ENCODE measurements around the gene PLA2G4A. TPM values are rescaled to one million over a fixed set of nuclear protein-coding genes. Genes with fewer than 3 reads are reported as not detected.

The PLA2G4A gene
- polyA plus RNA-seq, 1 donor from 2014 or later = not detected

- no peak for TF ChIP-seq RAD21 (conservative IDR thresholded peaks at IDR 0.05)
- TF ChIP-seq, protein P1, sequence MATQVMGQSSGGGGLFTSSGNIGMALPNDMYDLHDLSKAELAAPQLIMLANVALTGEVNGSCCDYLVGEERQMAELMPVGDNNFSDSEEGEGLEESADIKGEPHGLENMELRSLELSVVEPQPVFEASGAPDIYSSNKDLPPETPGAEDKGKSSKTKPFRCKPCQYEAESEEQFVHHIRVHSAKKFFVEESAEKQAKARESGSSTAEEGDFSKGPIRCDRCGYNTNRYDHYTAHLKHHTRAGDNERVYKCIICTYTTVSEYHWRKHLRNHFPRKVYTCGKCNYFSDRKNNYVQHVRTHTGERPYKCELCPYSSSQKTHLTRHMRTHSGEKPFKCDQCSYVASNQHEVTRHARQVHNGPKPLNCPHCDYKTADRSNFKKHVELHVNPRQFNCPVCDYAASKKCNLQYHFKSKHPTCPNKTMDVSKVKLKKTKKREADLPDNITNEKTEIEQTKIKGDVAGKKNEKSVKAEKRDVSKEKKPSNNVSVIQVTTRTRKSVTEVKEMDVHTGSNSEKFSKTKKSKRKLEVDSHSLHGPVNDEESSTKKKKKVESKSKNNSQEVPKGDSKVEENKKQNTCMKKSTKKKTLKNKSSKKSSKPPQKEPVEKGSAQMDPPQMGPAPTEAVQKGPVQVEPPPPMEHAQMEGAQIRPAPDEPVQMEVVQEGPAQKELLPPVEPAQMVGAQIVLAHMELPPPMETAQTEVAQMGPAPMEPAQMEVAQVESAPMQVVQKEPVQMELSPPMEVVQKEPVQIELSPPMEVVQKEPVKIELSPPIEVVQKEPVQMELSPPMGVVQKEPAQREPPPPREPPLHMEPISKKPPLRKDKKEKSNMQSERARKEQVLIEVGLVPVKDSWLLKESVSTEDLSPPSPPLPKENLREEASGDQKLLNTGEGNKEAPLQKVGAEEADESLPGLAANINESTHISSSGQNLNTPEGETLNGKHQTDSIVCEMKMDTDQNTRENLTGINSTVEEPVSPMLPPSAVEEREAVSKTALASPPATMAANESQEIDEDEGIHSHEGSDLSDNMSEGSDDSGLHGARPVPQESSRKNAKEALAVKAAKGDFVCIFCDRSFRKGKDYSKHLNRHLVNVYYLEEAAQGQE (IDR thresholded peaks at IDR 0.05; ENCODE audit: borderline replicate concordance) = no peak
- TF ChIP-seq POLR2AphosphoS5 (IDR thresholded peaks at IDR 0.05) = no peak
- TF ChIP-seq, protein P2, sequence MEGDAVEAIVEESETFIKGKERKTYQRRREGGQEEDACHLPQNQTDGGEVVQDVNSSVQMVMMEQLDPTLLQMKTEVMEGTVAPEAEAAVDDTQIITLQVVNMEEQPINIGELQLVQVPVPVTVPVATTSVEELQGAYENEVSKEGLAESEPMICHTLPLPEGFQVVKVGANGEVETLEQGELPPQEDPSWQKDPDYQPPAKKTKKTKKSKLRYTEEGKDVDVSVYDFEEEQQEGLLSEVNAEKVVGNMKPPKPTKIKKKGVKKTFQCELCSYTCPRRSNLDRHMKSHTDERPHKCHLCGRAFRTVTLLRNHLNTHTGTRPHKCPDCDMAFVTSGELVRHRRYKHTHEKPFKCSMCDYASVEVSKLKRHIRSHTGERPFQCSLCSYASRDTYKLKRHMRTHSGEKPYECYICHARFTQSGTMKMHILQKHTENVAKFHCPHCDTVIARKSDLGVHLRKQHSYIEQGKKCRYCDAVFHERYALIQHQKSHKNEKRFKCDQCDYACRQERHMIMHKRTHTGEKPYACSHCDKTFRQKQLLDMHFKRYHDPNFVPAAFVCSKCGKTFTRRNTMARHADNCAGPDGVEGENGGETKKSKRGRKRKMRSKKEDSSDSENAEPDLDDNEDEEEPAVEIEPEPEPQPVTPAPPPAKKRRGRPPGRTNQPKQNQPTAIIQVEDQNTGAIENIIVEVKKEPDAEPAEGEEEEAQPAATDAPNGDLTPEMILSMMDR (IDR thresholded peaks at IDR 0.05; ENCODE audit: poor library complexity, severe bottlenecking) = no peak
- no peaks in the 10 kb centered on the region for H3K79me2 ChIP-seq (replicated peaks; ENCODE audit: insufficient read depth, low read length)
- H3K4me3 ChIP-seq (ENCODE audit: low read length) = no peak overlapping the region
- no peak overlapping the region for H3K27ac ChIP-seq (ENCODE audit: low read length)
- no peaks in the 10 kb centered on the region for H3K9me2 ChIP-seq (ENCODE audit: insufficient read depth, low read length)
- H3K9ac ChIP-seq (ENCODE audit: low read length) = no peak overlapping the region
- no peaks in the 10 kb centered on the region for H3K27me3 ChIP-seq (ENCODE audit: insufficient read depth, low read depth, low read length)
- H4K20me1 ChIP-seq (ENCODE audit: insufficient read depth) = no peaks in the 10 kb centered on the region
- no peak overlapping the region for H3K4me2 ChIP-seq (ENCODE audit: low read length)
- no peak overlapping the region for H2AFZ ChIP-seq (ENCODE audit: low read depth, low read length)
- H3K36me3 ChIP-seq (ENCODE audit: insufficient read depth, low read length) = no peaks in the 10 kb centered on the region
- H3F3A ChIP-seq (ENCODE audit: insufficient read depth, low read length, poor library complexity, severe bottlenecking) = no peaks in the 10 kb centered on the region
- H3K9me3 ChIP-seq (ENCODE audit: low read length) = no peaks in the 10 kb centered on the region
These were observed 6.7 kb downstream of the PLA2G4A start for GRCh38 chr1:186835448-186835847.

- Histone ChIP-seq H3K4me2 (ENCODE audit: low read length) (no peak overlapping the region), H2AFZ (ENCODE audit: low read depth, low read length) (no peak overlapping the region), H3K27ac (ENCODE audit: low read length) (no peak overlapping the region), H3K36me3 (ENCODE audit: insufficient read depth, low read length) (no peaks in the 10 kb centered on the region), H3F3A (ENCODE audit: insufficient read depth, low read length, poor library complexity, severe bottlenecking) (no peaks in the 10 kb centered on the region), H3K79me2 (replicated peaks; ENCODE audit: insufficient read depth, low read length) (no peaks in the 10 kb centered on the region), H3K27me3 (ENCODE audit: insufficient read depth, low read depth, low read length) (no peaks in the 10 kb centered on the region), H3K9ac (ENCODE audit: low read length) (no peak overlapping the region), H4K20me1 (ENCODE audit: insufficient read depth) (no peaks in the 10 kb centered on the region), H3K9me3 (ENCODE audit: low read length) (no peaks in the 10 kb centered on the region), H3K9me2 (ENCODE audit: insufficient read depth, low read length) (no peaks in the 10 kb centered on the region), H3K4me3 (ENCODE audit: low read length) (no peak overlapping the region)
- TF ChIP-seq EZH2 (IDR thresholded peaks at IDR 0.05; ENCODE audit: borderline replicate concordance, insufficient read depth, low read length, poor library complexity, severe bottlenecking) (no peak), RAD21 (conservative IDR thresholded peaks at IDR 0.05) (no peak), TAF1 (IDR thresholded peaks at IDR 0.05; ENCODE audit: low read depth) (no peak)
- TF ChIP-seq, protein P1 (IDR thresholded peaks at IDR 0.05; ENCODE audit: borderline replicate concordance) = no peak
- TF ChIP-seq, protein P2 (IDR thresholded peaks at IDR 0.05; ENCODE audit: poor library complexity, severe bottlenecking) = no peak
These were observed 9.1 kb downstream of the PLA2G4A start for GRCh38 chr1:186837806-186838205.

All from neural cell (in vitro differentiated cells).